GM18867 (cell line): ENCODE results near the gene TMPRSS9.
A peak's percentile ranks its signal among the peaks of the same experiment; 100 is the strongest.
"Not testable (repeated sequence)": the region's sequence is repeated elsewhere in the genome, so short reads cannot be mapped to it uniquely, and the experiment has no call there.

Source experiments
- ATAC-seq: cut with Tn5 transposase; IDR thresholded peaks from one replicate; pipeline ENCODE4 v1.9.1; 2021; ENCODE audit warnings: mild to moderate bottlenecking, moderate library complexity; ENCODE audit not compliant: unreplicated experiment

Gene TMPRSS9

DNA sequence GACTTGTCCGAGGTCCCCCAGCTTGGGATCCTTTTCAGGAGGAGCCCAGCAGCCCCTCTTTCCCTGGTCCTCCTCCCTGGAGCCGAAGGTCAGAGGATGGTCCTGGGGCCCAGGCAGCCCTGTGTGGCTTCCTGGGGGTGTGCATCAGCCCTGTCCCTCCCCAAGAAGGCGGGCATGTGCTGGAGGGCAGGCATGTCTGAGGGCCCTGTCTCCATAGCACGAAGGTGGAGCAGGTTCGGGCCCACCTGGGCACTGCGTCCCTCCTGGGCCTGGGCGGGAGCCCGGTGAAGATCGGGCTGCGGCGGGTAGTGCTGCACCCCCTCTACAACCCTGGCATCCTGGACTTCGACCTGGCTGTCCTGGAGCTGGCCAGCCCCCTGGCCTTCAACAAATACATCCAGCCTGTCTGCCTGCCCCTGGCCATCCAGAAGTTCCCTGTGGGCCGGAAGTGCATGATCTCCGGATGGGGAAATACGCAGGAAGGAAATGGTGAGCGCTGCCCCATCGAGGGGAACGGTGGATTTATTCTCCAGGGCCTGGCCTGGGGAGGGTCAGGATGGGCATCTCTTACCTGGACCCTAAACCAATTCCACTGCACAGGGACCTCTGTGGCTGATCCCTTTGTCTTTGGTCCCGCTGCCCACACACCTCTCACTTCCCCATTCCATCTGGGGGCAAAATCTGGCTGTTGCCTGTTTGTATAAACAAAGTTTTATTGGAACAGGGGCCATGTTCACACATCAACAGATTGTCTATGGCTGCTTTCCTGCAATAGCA lies 56.4 kb downstream of the TMPRSS9 start:
- no peak for ATAC-seq

DNA sequence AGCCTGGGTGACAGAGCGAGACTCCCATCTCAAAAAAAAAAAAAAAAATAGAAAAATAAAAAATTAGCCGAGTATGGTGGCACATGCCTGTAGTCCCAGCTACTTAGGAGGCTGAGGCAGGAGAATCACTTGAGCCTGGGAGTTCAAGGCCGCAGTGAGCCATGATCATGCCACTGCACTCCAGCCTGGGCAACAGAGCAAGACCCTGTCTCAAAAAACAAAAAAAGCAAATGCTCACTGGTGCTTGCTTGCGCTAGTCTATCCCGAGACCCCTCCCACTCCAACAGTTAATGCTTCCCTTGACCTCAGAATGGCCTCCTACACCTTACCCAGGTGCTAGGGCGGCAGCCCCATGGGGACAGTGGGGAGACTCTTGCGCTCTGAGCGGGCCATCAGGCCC lies 57.4 kb downstream of the TMPRSS9 start:
- ATAC-seq, result not testable (repeated sequence)

DNA sequence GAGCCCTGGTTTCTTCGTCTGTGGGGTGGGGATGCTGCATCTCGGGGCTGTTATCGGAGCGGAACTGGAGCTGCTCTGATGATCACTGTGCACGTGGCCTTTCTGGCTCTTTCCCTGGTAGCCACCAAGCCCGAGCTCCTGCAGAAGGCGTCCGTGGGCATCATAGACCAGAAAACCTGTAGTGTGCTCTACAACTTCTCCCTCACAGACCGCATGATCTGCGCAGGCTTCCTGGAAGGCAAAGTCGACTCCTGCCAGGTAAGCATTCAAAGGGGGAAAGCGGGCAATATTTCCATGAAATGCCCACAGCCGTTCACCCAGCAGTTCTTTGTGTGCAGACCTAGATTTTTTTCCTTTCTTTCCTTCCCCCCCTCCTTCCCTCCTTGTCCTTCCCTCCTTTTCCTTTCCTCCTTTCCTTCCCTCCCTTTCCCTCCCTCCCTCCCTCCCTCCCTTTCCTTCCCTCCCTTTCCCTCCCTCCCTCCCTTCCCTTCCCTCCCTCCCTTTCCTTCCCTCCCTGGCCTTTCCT lies 57.9 kb downstream of the TMPRSS9 start:
- ATAC-seq, result no peak

DNA sequence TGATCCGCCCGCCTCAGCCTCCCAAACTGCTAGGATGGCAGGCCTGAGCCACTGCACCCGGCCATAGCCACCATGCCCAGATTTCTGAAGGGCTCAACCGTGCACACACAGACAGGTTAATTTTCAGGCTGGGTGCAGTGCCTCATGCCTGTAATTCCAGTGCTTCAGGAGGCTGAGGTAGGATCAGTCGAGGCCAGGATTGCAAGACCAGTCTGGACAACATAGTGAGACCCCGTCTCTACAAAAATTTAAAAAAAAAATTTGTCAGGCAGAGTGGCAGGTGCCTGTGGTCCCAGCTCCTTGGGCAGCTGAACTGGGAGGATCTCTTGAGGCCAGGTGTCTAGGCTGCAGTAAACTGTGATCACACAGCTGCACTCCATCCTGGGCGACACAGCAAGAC lies 59.7 kb downstream of the TMPRSS9 start:
- ATAC-seq, result no peak

DNA sequence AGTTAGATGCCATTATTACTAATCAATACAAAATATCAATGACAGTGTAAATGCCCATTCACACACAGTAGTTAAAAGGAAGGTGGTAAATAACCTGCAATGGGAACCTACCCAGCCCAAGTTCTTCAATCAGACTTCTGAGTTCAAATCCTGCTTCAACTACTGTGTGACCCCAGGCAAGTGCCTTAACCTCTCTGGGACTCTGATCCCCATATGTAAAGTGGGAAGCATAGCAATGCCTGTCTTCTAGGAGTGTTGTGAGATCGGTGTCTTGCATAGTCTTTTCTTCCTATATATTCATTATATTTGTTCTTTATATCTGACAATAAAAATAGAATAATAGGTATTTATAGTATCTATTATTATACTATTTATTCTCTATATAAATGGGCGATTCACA lies 60.4 kb downstream of the TMPRSS9 start:
- no peak for ATAC-seq

DNA sequence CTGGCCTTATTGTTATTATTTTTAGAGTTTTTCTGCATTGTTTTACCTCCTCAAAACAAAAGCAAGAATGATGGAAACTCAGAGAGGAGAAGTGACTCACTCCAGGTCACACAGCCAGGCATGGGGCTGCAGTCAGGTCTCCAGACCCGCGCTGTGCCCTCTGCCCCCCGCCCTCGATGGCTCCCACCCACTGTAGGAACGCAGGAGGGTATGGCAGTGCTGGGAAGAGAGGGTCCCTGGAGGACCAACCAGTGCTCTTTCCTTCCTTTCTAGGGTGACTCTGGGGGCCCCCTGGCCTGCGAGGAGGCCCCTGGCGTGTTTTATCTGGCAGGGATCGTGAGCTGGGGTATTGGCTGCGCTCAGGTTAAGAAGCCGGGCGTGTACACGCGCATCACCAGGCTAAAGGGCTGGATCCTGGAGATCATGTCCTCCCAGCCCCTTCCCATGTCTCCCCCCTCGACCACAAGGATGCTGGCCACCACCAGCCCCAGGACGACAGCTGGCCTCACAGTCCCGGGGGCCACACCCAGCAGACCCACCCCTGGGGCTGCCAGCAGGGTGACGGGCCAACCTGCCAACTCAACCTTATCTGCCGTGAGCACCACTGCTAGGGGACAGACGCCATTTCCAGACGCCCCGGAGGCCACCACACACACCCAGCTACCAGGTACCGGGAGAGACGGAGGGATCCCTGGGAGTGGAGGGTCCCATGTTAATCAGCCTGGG lies 61.7 kb downstream of the TMPRSS9 start:
- ATAC-seq, result no peak

DNA sequence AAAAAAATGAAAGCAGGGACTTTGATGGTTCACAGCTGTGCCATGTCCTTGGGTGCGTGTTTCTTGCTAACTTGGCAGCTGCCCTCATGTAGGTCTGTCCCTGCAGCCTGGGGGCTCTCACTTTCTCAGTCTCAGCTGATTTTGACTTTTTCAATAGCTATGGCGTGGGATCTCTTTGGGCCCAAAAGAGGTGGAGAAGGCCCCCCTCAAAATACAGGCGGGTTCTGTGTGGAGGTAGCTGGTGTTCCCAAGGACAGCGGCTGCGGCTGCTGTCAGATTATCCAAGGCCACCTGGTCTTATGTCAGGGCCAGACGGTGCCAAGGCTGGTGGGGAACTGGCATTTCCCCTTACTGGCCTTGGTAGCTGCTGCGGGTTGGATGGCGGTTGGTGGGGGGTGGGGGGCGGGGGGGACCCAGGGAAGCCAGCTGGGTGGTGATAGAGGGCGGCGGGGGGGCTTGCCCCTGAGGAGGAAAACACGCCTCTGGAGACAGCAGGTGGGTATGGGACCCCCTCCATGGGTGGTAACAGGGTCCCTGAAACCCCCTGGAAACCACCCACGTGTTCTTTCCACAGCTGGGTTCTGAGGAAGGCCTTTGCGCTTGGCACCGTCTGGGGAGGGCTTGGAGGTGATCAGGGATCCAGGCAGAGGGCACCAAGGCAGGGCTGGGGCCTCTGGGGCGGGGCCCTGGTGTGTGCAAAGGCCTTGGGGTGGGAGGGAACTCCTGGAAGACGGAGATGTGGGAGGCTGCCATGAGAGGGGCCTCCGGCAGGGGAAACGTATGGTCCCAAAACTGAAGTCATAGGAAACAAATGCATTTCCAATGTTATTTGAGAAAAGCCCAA lies 63.2 kb downstream of the TMPRSS9 start:
- ATAC-seq, result no peak

DNA sequence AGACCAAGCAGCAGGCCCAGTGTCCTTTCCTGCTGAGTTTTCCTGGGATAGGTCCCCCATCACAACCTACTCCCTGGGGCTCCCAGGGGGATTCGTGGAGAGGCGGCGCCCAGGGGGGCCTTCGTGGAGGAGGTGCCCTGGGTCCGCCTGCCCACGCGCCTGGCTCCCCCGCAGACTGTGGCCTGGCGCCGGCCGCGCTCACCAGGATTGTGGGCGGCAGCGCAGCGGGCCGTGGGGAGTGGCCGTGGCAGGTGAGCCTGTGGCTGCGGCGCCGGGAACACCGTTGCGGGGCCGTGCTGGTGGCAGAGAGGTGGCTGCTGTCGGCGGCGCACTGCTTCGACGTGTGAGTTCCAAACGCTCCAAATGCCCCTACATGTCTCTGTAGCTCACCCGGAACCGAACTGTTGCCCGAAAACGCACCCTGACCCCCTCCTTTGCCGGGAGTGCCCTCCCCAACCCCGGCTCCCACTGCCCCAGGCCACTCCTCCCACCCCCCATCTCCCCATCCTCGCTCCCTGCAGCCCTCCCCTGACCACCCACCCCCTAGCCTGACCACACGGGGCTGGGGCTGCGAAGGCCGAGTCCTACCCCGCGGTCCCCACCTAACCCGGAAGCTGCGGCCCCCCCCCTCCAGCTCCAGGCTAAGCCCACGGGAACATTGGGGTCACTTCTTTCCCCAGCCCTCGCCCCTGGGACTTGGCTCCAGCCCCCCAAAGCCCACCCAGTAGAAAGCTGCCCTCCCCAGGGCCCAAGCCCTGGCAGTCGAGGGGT lies 64.0 kb downstream of the TMPRSS9 start:
- ATAC-seq, result no peak

DNA sequence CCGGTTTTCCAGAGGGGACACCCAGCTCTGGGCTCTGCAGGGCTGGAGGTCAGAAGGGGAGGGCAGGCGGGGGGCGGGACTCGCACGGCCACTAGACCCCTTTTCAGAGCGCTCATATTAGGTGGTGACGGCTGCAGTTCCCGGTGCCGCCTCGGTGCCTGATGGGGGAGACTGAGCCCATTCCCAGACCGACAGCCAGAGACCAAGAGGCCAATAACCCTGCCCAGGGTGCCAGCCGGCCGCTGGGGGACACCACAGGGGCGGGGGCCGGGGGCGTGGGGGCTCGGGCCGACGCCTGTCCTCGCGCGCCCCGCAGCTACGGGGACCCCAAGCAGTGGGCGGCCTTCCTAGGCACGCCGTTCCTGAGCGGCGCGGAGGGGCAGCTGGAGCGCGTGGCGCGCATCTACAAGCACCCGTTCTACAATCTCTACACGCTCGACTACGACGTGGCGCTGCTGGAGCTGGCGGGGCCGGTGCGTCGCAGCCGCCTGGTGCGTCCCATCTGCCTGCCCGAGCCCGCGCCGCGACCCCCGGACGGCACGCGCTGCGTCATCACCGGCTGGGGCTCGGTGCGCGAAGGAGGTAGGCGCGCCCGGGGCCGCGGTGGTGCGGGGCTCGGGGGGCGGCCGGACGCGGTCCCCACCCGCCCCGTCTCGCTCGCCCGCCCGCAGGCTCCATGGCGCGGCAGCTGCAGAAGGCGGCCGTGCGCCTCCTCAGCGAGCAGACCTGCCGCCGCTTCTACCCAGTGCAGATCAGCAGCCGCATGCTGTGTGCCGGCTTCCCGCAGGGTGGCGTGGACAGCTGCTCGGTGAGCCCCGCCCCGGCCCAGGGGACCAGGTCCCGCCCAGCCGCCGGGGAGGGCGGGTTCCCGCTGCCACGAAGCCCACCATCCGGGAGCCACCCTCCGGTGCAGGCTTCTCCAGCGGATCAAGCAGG lies 64.9 kb downstream of the TMPRSS9 start:
- ATAC-seq, result no peak

DNA sequence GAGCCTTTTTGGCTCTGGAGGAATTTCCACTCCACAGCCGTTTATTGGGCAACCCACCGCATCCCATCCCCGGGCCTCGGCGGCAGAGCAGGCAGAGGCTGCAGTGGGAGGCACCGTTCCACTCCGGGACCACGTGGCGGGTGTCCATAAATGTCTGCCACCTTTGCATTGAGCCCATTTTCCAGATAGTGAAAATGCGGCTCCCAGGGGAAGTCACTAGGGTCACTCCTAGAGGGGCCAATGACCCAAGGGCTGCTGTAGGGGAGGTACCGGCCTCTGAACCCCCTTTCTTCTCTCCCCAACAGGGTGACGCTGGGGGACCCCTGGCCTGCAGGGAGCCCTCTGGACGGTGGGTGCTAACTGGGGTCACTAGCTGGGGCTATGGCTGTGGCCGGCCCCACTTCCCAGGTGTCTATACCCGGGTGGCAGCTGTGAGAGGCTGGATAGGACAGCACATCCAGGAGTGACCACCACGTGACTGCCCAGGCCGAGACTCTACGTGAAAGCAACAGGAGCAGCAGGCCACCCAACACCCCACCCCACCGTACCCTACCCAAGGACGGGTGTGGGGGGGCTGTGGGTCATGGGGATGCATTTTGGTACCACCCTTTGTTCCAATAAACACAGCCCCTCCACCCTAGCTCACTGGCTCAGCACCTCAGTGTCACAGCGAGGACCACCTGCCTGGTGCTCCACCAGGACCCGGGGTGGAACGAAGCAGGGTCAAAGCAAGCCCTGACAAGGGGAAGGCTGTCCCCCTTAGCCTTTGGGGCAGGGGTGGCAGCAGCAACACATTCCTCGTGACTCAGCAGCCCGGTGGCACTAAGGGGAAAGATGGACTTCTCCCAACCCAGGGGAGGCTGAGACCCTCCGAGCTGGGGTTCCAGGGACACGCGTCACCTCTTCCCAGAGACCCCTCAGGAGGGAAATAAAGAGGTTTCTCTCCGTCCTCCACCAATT lies 65.8 kb downstream of the TMPRSS9 start:
- ATAC-seq, result no peak

DNA sequence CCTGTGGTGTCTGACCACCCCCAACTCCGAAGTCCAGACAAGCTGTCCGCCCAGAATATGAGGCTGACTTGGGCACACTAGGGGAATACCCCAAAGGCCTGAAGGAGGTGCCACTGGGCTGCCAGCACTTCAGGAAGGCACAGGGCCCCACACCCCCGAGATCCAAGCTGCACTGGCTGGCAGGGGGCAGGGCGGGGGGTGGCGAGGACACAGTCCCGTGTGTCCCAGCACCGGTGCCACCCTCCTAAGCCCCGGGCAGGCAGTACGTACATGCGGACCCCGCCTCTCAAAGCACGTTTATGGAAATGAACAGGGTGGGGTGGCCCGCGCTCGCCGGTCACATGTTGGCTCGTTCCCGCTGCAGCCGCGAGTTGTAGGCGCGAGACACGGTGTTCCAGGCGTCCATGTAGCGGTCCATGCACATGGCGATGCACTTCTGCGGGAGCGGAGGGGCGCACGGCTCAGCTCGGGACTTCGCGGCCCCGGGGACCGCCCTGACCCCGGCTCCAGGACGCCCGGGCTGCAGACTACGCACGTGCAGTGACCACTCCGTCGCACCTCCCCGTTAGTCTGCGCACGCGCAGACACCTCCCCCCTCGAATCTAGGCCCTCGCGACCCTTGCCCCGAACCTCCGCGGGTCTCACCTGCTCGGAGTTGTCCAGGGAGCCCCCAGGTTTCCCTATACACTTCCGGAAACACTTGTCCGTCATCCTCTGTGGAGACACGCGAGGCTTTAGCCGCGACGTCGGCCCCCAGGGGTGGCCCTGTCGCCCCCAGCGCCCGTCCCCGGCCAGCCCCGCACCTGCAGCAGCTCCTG lies 66.8 kb downstream of the TMPRSS9 start:
- peak; percentile 12 for ATAC-seq

DNA sequence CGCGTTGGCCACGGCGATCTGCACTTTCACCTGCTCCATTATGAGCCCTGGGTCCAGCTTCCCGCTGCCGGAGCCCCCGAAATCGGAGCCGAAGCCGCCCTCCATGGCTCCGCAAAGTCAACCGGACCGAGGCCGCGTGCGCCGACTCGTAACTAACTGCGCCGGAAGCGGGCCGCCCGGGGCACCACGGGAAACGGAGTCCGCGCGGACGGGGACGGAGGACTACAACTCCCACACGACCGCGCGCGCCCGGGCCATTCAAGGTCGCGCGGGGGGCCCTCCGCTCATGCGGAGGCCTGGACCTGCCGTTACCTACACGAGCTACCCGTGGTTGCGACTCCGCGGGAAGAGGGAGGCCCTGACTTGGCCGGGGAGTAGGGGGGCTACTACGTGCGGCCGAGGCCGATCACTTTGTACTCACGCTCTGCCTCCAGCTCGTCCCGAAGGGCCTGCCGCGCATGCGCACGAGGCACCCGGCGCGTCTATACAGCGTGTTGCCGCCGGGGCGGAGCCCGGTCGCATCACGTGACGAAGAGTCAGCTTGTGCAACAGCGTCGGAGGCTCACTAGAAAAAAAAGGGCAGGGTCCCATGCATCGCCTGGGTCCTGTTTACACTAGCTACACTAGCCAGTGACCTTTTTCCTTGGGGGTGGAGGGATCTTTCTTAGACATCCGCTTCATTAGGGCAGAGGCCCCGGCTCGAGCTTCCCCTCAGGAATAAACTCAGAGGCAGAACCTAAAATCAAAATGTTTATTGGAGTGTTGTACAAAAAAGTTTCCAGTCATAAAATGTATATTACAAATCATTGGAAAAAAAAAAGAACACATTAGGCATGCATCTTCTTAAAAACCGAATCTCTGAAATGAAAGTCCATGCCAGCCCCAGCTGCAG lies 67.6 kb downstream of the TMPRSS9 start, which contains the start of gene TIMM13:
Gene TIMM13 (minus strand): TSS at position 158 of the 892 bp plus-strand sequence. CDS start 53 bp downstream, at position 105.
- peak; percentile 72 for ATAC-seq

DNA sequence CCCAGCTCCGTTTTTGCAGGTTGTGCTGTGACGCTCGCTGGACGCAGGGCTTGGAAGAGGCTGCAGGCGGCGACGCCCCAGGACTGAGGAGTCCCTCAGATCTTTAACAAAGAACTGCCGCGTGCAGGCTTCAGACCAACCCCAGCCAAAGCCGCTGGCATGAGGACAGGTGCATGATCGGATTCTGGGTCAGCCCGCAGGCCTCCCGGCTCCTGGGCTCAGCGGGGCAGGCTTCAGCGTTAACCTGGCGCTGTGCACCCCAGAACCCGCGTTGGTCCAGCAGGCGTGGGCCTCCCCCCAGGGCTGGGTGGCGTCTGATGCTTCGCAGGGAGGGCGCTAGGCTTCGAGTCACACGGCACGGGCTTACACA lies 68.2 kb downstream of the TMPRSS9 start:
- no peak for ATAC-seq

DNA sequence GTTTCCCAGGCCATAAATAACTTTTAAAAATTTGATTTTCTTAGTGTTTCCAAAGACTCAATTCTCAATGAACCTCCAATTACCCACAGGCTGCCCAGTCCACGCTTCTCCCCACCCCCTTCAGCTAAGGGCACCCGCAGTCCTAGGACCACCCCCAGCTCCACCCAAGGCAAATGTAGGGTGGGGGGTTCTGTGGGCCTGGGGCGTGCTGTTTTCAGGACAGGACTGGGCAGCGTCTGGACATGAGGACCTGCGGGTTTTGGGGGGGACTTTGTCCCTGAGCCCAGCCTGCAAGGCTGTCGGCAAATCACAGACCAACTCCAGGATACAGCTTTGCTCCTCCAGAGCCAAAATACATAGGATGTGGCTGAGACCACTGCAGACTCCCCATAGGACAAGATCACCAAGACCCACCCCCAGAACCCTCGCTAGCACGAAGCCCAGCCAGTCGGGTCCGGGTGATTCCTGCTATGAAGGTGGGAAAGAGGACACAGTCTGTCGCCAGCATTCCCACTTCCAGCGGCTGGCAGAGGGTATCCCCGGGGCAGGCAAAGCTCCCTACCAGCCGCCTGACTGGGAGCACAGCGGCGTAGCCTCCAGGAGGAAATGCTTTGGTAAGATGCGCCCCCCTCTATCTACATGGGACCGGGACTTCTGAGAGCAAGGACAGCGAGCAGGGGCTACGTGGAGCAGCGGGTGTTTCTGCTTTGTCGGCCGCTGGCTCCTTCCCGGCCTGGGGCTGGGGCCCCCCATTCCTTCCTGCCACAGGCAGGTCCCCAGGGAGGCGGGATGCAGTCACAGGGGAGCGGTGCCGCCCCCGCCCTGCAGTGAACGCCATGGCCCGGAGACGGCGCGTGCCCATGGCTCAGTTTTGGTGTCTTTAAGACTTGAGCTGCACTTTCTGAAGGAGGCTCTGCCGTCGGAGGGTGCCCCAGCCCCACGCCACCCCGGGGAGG lies 69.0 kb downstream of the TMPRSS9 start:
- ATAC-seq, result no peak

DNA sequence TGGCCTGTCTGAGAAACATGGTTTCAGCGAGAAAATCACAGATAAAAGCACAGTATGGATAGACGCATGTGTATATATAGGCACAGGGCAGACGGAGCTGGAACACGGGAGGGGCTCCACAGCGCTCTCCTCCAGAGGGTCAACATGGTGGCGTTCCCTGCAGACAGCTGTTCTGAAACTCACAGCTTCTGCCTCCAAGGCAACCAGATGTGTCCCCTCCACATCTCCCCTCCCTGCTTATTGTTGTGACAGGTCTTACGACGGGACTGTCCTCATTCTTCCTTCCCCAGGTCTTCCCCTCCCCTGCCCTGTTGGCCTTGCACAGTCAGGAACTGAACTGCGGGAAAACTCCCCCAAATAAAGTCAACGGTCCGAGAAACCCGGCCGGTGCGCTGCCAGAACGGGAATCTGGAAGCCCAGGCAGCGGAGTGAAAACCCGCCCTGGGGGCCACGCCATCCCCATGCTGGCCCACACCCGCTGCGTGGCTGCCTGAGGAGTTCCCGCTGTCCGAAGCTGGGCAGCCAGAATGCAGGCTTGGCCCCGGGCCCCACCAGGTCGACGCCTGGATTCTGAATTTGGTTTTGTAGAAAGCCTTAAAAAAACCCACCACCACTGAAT lies 70.0 kb downstream of the TMPRSS9 start:
- ATAC-seq, result no peak
